CD4-positive, alpha-beta T cell (primary cell): Measurements from ENCODE around the gene PCYT1A. TPM values are rescaled to one million over a fixed set of nuclear protein-coding genes. Genes with fewer than 3 reads are reported as not detected.

ENCODE experiments used
- ATAC-seq: fragments of 200-7000 bp; cut with Tn5 transposase; one replicate; pipeline ENCODE4 v1.10.0; 2022; ENCODE audit warnings: mild to moderate bottlenecking; ENCODE audit not compliant: poor library complexity
- CTCF ChIA-PET: fragments of 350-600 bp; sonication (Branson Sonifier 250); formaldehyde crosslinking; loops from one replicate; lab custom pipeline; 2021; ENCODE audit warnings: antibody characterized with exemption, inconsistent platforms; lab: Charles Lee
- POLR2A ChIA-PET: fragments of 350-600 bp; sonication (Branson Sonifier 250); formaldehyde crosslinking; loops from one replicate; lab custom pipeline; 2021; ENCODE audit warnings: antibody characterized with exemption, inconsistent platforms; lab: Charles Lee
- DNase-seq, 14 experiments: peaks; one replicate each; pipeline ENCODE4 v3.0.0-alpha.2; 2013 to 2020; ENCODE audit warnings: mixed read lengths in 2 of 14
- H3K27ac ChIP-seq, 2 donors: one replicate each; pipeline versions ENCODE4 v1.5.1 to v1.7.0; 2013; ENCODE audit warnings: low read length in 2 of 2, low read depth in 1 of 2, mild to moderate bottlenecking in 1 of 2
- H3K27me3 ChIP-seq, 2 experiments: 1 replicate in 1 of 2; 2 replicates in 1 of 2; pipeline versions ENCODE4 v1.6.1 to v1.7.0; 2013; ENCODE audit warnings: low read length in 2 of 2, control low read depth in 1 of 2, mild to moderate bottlenecking in 1 of 2, moderate library complexity in 1 of 2; ENCODE audit not compliant: insufficient read depth in 2 of 2, control insufficient read depth in 1 of 2
- H3K36me3 ChIP-seq: one replicate; pipeline ENCODE4 v1.6.1; 2013; ENCODE audit warnings: low read length, control low read depth; ENCODE audit not compliant: insufficient read depth
- H3K4me1 ChIP-seq: one replicate; pipeline ENCODE4 v1.6.1; 2013; ENCODE audit warnings: low read length, control low read depth; ENCODE audit not compliant: insufficient read depth
- H3K4me3 ChIP-seq: one replicate; pipeline ENCODE4 v1.5.1; 2013; ENCODE audit warnings: mild to moderate bottlenecking, low read length, moderate library complexity
- H3K9me3 ChIP-seq, 2 experiments: 1 replicate in 1 of 2; 2 replicates in 1 of 2; pipeline versions ENCODE4 v1.6.1 to v1.7.0; 2013; ENCODE audit warnings: low read length in 2 of 2, mild to moderate bottlenecking in 2 of 2, control low read depth in 1 of 2, moderate library complexity in 1 of 2; ENCODE audit not compliant: control insufficient read depth in 1 of 2, insufficient read depth in 1 of 2
- H3K27ac Mint-ChIP-seq: one replicate; pipeline ENCODE4 v1.8.0; 2020; ENCODE audit warnings: mixed read lengths
- H3K27me3 Mint-ChIP-seq: one replicate; pipeline ENCODE4 v1.8.0; 2021; ENCODE audit warnings: mixed read lengths
- H3K36me3 Mint-ChIP-seq: one replicate; pipeline ENCODE4 v1.8.0; 2021; ENCODE audit warnings: low read depth, mixed read lengths
- H3K4me1 Mint-ChIP-seq: one replicate; pipeline ENCODE4 v1.8.0; 2021; ENCODE audit warnings: low read depth, mixed read lengths
- H3K4me3 Mint-ChIP-seq: one replicate; pipeline ENCODE4 v1.8.0; 2020; ENCODE audit warnings: mild to moderate bottlenecking, mixed read lengths
- H3K9me3 Mint-ChIP-seq: one replicate; pipeline ENCODE4 v1.8.0; 2020; ENCODE audit warnings: mixed read lengths
- CTCF ChIP-seq: fragments of 200-600 bp; IDR thresholded peaks from one replicate; pipeline ENCODE4 v1.8.0; 2022; ENCODE audit warnings: antibody characterized with exemption, mild to moderate bottlenecking
- intact Hi-C, 2 experiments: fragments of 100-400 bp; cut with DNase I in 1 of 2; cut with micrococcal nuclease in 1 of 2; formaldehyde crosslinking; loops; one replicate each; pipeline versions ENCODE4 v1.15.1 to v1.9.0; 2023 to 2025; cut with DNase I, micrococcal nuclease
- total RNA-seq, 174 experiments: library from RNA in 2 of 174; stranded (reverse) in 2 of 174; gene quantifications; one replicate each; pipeline ENCODE4 v1.2.3 and lab custom pipeline; 2021 to 2026

PCYT1A gene
- total RNA-seq, 2 experiments from 2014 or later = 49.8 to 54.7 TPM

GRCh38 chr3:196198081-196198675 is 89.3 kb downstream of the PCYT1A start:
- TF ChIP-seq CTCF = no peak
- no peaks in the 10 kb centered on the region for H3K27me3 Mint-ChIP-seq
- H3K9me3 Mint-ChIP-seq = no peaks in the 10 kb centered on the region
- H3K36me3 ChIP-seq = no peaks in the 10 kb centered on the region
- H3K27ac ChIP-seq = no peak overlapping the region
- CTCF ChIA-PET = interaction anchor here (2.3 kb wide), 1 partner anchor 125 kb away, joined by 28 read pairs; no protein-coding TSS in a partner anchor
- H3K27ac Mint-ChIP-seq = no peak overlapping the region
- no peaks in the 10 kb centered on the region for H3K27me3 ChIP-seq
- peaks cover 30% of the 10 kb centered on the region for H3K4me1 ChIP-seq
- ATAC-seq (no peak), DNase-seq (peak in 1 of 14 experiments; percentile 21)
- POLR2A ChIA-PET = no interaction called here
- H3K9me3 ChIP-seq = no peaks in the 10 kb centered on the region
- H3K4me3 ChIP-seq = no peak overlapping the region
- H3K4me3 Mint-ChIP-seq = no peak overlapping the region
- H3K36me3 Mint-ChIP-seq = no peaks in the 10 kb centered on the region
- peaks cover 3% of the 10 kb centered on the region for H3K4me1 Mint-ChIP-seq
- intact Hi-C loops = loop anchor here in 1 of 2 experiments (5.0 kb wide), 1 partner anchor 346 kb away; no protein-coding TSS in a partner anchor

GRCh38 chr3:196197524-196197923 is 90.0 kb downstream of the PCYT1A start:
- H3K9me3 Mint-ChIP-seq = no peaks in the 10 kb centered on the region
- intact Hi-C loops = loop anchor here in 1 of 2 experiments (5.0 kb wide), 1 partner anchor 345 kb away; no protein-coding TSS in a partner anchor

GRCh38 chr3:196195664-196196265 is 91.8 kb downstream of the PCYT1A start:
- DNase-seq (peak in 2 of 14 experiments; percentile 43 to 60), ATAC-seq (no peak)
- Mint-ChIP-seq H3K9me3 (no peaks in the 10 kb centered on the region), H3K4me3 (no peak overlapping the region), H3K36me3 (no peaks in the 10 kb centered on the region), H3K4me1 (peaks cover 16% of the 10 kb centered on the region), H3K27me3 (no peaks in the 10 kb centered on the region), H3K27ac (no peak overlapping the region)
- Histone ChIP-seq H3K36me3 (no peaks in the 10 kb centered on the region), H3K9me3 (no peaks in the 10 kb centered on the region), H3K4me1 (peaks cover 51% of the 10 kb centered on the region), H3K27me3 (no peaks in the 10 kb centered on the region), H3K4me3 (no peak overlapping the region), H3K27ac (no peak overlapping the region)
- POLR2A ChIA-PET = interaction anchor here (0.8 to 2.0 kb wide), 3 partner anchors 9 to 122 kb away, joined by 3 to 18 read pairs (median 3); no protein-coding TSS in a partner anchor
- intact Hi-C loops = loop anchor here (1.0 to 5.0 kb wide), 2 partner anchors 122 to 343 kb away; no protein-coding TSS in a partner anchor
- no peak for TF ChIP-seq CTCF
- CTCF ChIA-PET = interaction anchor here (0.5 to 2.3 kb wide), 7 partner anchors 9 to 169 kb away, joined by 3 to 28 read pairs (median 5); no protein-coding TSS in a partner anchor

More at GRCh38 chr3:196197524-196197923, 90.0 kb downstream of the PCYT1A start:
- no peaks in the 10 kb centered on the region for H3K36me3 ChIP-seq
- no peak overlapping the region for H3K27ac ChIP-seq
- no peaks in the 10 kb centered on the region for H3K27me3 ChIP-seq
- no peak for TF ChIP-seq CTCF
- ATAC-seq (no peak), DNase-seq (peak in 1 of 14 experiments; percentile 30)
- POLR2A ChIA-PET = no interaction called here
- Mint-ChIP-seq H3K4me3 (no peak overlapping the region), H3K27me3 (no peaks in the 10 kb centered on the region), H3K27ac (no peak overlapping the region), H3K4me1 (peaks cover 9% of the 10 kb centered on the region), H3K36me3 (no peaks in the 10 kb centered on the region)
- H3K9me3 ChIP-seq = no peaks in the 10 kb centered on the region
- peaks cover 37% of the 10 kb centered on the region for H3K4me1 ChIP-seq
- no peak overlapping the region for H3K4me3 ChIP-seq
- CTCF ChIA-PET = interaction anchor here (0.7 to 2.3 kb wide), 3 partner anchors 18 to 124 kb away, joined by 3 to 28 read pairs (median 5); no protein-coding TSS in a partner anchor
